ENCODE data around the gene WNT11.

GRCh38 chr11:76237000-76237649 is 30.8 kb upstream of the WNT11 start:
- TF ChIP-seq CTCF (IDR thresholded peaks at IDR 0.05), result no peak
- no peak for TF ChIP-seq POLR2A (IDR thresholded peaks at IDR 0.05)

Data from adrenal gland (tissue), 5 donors.